Endothelial cell of umbilical vein (primary cell): ENCODE results near the gene PLCD3.

Experiments
- CTCF ChIP-seq, 2 donors: IDR thresholded peaks; 1 replicate in 1 of 2; 2 replicates in 1 of 2; pipeline ENCODE4 v1.5.1; 2011; ENCODE audit warnings: low read length in 2 of 2, mild to moderate bottlenecking in 2 of 2, moderate library complexity in 2 of 2, control low read depth in 1 of 2, inconsistent platforms in 1 of 2, low read depth in 1 of 2; ENCODE audit not compliant: insufficient read depth in 1 of 2; ENCODE audit errors: extremely low read depth in 1 of 2
- EZH2 ChIP-seq: IDR thresholded peaks from 2 replicates; pipeline ENCODE4 v1.6.1; 2012; ENCODE audit warnings: borderline replicate concordance, low read depth, mild to moderate bottlenecking, moderate library complexity, low read length, inconsistent platforms; ENCODE audit not compliant: severe bottlenecking
- POLR2A ChIP-seq: IDR thresholded peaks from 2 replicates; pipeline ENCODE4 v1.6.1; 2012; ENCODE audit warnings: low read depth, mild to moderate bottlenecking, control low read depth, low read length

GRCh38 chr17:45101883-45102811 lies 30.2 kb downstream of the PLCD3 start:
- TF ChIP-seq CTCF (IDR thresholded peaks at IDR 0.05; ENCODE audit: extremely low read depth in 1 of 2, insufficient read depth in 1 of 2, low read depth in 1 of 2, low read length in 2 of 2), result no peak
- TF ChIP-seq POLR2A, result no peak
- no peak for TF ChIP-seq EZH2
